Heart left ventricle (tissue), 16 donors: ENCODE results near the gene TBX4. TPM values are rescaled to one million over a fixed set of nuclear protein-coding genes. Genes with fewer than 3 reads are reported as not detected.
A peak's percentile ranks its signal among the peaks of the same experiment; 100 is the strongest.

Source experiments
- ATAC-seq, 4 donors: fragments of 200-7000 bp; cut with Tn5 transposase; one replicate each; pipeline ENCODE4 v1.9.1; 2020 to 2022; ENCODE audit warnings: moderate library complexity in 4 of 4, mild to moderate bottlenecking in 3 of 4, moderate number of reproducible peaks in 1 of 4
- DNase-seq, 5 donors: peaks; one replicate each; pipeline ENCODE4 v3.0.0-alpha.2; 2020
- H3K27ac ChIP-seq, 12 donors: fragments of 200-600 bp; sonication (generic) in 4 of 12; one replicate each; pipeline versions ENCODE4 v1.5.0 to v1.8.0; 2016 to 2022; ENCODE audit warnings: mild to moderate bottlenecking in 2 of 12
- H3K27me3 ChIP-seq, 9 donors: fragments of 200-600 bp; sonication (generic) in 2 of 9; one replicate each; pipeline versions ENCODE4 v1.5.1 to v1.8.0; 2016 to 2022; ENCODE audit warnings: mild to moderate bottlenecking in 3 of 9
- H3K36me3 ChIP-seq, 9 donors: fragments of 200-600 bp; sonication (generic) in 2 of 9; one replicate each; pipeline versions ENCODE4 v1.5.0 to v1.8.0; 2018 to 2022; ENCODE audit warnings: mild to moderate bottlenecking in 2 of 9
- H3K4me1 ChIP-seq, 12 donors: fragments of 200-600 bp; sonication (generic) in 4 of 12; one replicate each; pipeline versions ENCODE4 v1.5.0 to v1.8.0; 2016 to 2022; ENCODE audit warnings: mild to moderate bottlenecking in 3 of 12
- H3K4me3 ChIP-seq, 12 donors: fragments of 200-600 bp; sonication (generic) in 4 of 12; one replicate each; pipeline versions ENCODE4 v1.5.0 to v1.8.0; 2017 to 2022; ENCODE audit warnings: mild to moderate bottlenecking in 9 of 12, moderate library complexity in 4 of 12
- H3K9me3 ChIP-seq, 12 donors: fragments of 200-600 bp; sonication (generic) in 4 of 12; one replicate each; pipeline versions ENCODE4 v1.5.0 to v1.8.0; 2016 to 2022; ENCODE audit warnings: mild to moderate bottlenecking in 1 of 12
- POLR2A ChIP-seq, 2 donors: fragments of 450-650 bp; IDR thresholded peaks; one replicate each; pipeline ENCODE4 v1.6.1; 2017; ENCODE audit warnings: antibody characterized with exemption in 2 of 2, mild to moderate bottlenecking in 2 of 2, moderate library complexity in 2 of 2
- WGBS, 4 donors: extraction: QIAGEN DNeasy Blood & Tissue Kit in 2 of 4; methylation state at CpG; one replicate each; pipeline versions ENCODE4 v1.1.5 to v1.1.7; 2013 to 2018; 5-methylcytosine and 5-hydroxymethylcytosine counted together
- intact Hi-C, 10 donors: fragments of 100-400 bp; cut with DNase I; formaldehyde crosslinking; loops; one replicate each; pipeline versions ENCODE4 v1.11.1 to v1.14.2; 2022
- long read RNA-seq, 3 donors: library from polyadenylated mRNA; unstranded; transcript quantifications; one replicate each; pipeline ENCODE4 v2.0.0, GENCODE V29; 2020 to 2021
- polyA plus RNA-seq, 2 donors: library from polyadenylated mRNA; stranded (reverse); fragments of 200-250 nt; gene quantifications; one replicate each; pipeline ENCODE4 v1.2.3, GENCODE V29; 2013
- total RNA-seq, 9 donors: library from RNA; depleted of rRNA in 2 of 9; stranded (reverse); fragments of >200 nt in 2 of 9; fragmentation: NEBNext Ultra II Directional in 3 of 9; extraction: Animal tissue kit (Norgen Biotek cat#: 25700) in 3 of 9; gene quantifications; one replicate each; pipeline versions ENCODE4 v1.1.0 to v1.2.4, GENCODE V29; 2016 to 2023
- TF ChIP-seq, protein P1 (sequence below), 12 donors: fragments of 200-600 bp; sonication (generic) in 4 of 12; IDR thresholded peaks; one replicate each; pipeline versions ENCODE4 v1.5.0 to v1.8.0; 2018 to 2022; ENCODE audit warnings: antibody characterized with exemption in 12 of 12, mild to moderate bottlenecking in 5 of 12
- donor health status: ischemic (EF 13 %, LVEDD 7.1; RV severe dilation, severe dysfunction).
- donor health status: healthy with polysubstance abuse.
- donor health status: DM: no; HTN: yes; CAD: no.
- donor health status: DM: no; HTN: no; CAD: no.
- donor health status: ischemic (EF 25% LVEDD 6.9; RV normal size, moderate dysfunction).
- donor health status: ischemic (EF 25% LVEDD 5.7; RV mildly dilated, moderate dysfunction).
- donor health status: healthy.
- donor health status: DM: yes; HTN: yes; CAD: no.
- donor health status: ischemic (EF 35%, LVEDD 5.7; RV mildly dilated, moderate dysfunction).
- donor health status: nonischemic (EF 11% LVEDD 7.7; RV severe dilation, severe dysfunction).
- donor health status: DM: yes; HTN: yes; CAD: no.
- donor health status: PGD.
- donor health status: ischemic (EF 29% LVEDD 5.4; RV normal size, mild dysfunction).
- donor health status: nonischemic (EF 23%, LVEDD 6.1; RV moderate dilation, normal function).

The TBX4 gene
- total RNA-seq, result under 1 TPM in 3 of 9 donors, not detected in 6; 0.09 to 0.29 (median 0.10) TPM
- polyA plus RNA-seq, result under 1 TPM in 1 of 2 donors, not detected in 1; 0.07 TPM
- long read RNA-seq, donor 1, result 0 reads
- long read RNA-seq, donor 2, result 0 reads
- long read RNA-seq, donor 3, result 0 reads

DNA sequence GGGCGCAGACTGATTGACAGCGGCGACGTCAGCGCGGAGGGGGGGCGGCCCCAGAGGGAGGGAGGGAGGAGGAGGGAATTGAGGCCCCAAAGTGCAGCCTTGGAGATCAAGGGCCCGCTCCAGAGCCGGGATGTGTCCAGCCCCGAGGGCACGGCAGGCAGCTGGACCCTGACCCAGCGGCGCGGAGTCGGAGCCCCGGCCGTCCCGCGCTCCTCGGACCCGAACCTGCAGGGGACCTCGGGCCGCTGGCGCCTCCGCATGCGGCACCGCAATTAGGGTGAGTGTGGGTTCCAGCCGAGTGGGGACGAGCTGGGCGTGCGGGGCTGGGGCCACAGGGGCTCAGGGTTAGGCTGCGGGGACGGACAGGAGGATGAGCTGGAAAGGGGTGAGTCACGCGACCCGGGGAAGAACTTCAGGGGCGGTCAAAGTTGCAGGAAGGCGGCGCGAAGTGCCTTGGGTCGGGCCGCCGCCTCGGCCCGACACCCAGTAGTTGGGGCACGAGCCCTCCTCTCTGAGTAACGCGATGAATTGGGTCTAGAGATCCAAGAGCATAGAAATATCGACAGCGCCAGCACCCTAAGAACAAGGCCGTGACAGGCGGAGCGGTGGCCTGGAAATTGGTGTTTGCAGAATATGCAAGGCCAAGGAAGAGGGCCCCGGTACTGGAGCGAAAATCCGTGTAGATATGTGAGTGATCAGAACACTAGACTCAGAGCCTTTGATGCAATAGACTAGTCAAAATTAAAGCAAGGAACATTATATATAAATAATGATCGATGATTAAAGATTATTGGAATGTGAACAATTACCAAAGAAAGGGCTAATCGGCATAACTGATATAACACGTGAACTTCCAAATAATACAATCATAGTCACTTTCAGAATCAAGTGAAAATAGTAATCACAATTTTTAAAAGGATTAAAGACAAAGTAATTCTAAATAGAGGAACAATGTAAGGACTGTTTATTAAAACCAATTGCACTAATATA is at the start of gene TBX4:
Gene TBX4, plus strand, starts transcription at position 122 of the 990 bp plus-strand sequence. CDS start 4,069 bp downstream, outside the sequence.
- intact Hi-C loops, result no loop called here
- Histone ChIP-seq H3K4me3 (peak within 1 kb of the TSS; percentile 3 to 44 (median 32)), H3K9me3 (no peaks in the 10 kb centered on the region), H3K36me3 (no peaks in the 10 kb centered on the region), H3K27ac (no peak within 1 kb of the TSS), H3K27me3 (peaks cover 54 to 98% (median 74%) of the 10 kb centered on the region in 9 donors), H3K4me1 (peaks cover 0 to 41% (median 17%) of the 10 kb centered on the region in 12 donors)
- DNase-seq, result no peak
- WGBS, 4 donors, result 7 to 19% (median 11%) methylated on average over 44 to 59 of the region's 59 CpGs
- peak in 1 of 4 donors; percentile 26 for ATAC-seq
- TF ChIP-seq POLR2A (IDR thresholded peaks at IDR 0.05), result no peak
- TF ChIP-seq, protein P1, sequence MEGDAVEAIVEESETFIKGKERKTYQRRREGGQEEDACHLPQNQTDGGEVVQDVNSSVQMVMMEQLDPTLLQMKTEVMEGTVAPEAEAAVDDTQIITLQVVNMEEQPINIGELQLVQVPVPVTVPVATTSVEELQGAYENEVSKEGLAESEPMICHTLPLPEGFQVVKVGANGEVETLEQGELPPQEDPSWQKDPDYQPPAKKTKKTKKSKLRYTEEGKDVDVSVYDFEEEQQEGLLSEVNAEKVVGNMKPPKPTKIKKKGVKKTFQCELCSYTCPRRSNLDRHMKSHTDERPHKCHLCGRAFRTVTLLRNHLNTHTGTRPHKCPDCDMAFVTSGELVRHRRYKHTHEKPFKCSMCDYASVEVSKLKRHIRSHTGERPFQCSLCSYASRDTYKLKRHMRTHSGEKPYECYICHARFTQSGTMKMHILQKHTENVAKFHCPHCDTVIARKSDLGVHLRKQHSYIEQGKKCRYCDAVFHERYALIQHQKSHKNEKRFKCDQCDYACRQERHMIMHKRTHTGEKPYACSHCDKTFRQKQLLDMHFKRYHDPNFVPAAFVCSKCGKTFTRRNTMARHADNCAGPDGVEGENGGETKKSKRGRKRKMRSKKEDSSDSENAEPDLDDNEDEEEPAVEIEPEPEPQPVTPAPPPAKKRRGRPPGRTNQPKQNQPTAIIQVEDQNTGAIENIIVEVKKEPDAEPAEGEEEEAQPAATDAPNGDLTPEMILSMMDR (IDR thresholded peaks at IDR 0.05), result no peak

DNA sequence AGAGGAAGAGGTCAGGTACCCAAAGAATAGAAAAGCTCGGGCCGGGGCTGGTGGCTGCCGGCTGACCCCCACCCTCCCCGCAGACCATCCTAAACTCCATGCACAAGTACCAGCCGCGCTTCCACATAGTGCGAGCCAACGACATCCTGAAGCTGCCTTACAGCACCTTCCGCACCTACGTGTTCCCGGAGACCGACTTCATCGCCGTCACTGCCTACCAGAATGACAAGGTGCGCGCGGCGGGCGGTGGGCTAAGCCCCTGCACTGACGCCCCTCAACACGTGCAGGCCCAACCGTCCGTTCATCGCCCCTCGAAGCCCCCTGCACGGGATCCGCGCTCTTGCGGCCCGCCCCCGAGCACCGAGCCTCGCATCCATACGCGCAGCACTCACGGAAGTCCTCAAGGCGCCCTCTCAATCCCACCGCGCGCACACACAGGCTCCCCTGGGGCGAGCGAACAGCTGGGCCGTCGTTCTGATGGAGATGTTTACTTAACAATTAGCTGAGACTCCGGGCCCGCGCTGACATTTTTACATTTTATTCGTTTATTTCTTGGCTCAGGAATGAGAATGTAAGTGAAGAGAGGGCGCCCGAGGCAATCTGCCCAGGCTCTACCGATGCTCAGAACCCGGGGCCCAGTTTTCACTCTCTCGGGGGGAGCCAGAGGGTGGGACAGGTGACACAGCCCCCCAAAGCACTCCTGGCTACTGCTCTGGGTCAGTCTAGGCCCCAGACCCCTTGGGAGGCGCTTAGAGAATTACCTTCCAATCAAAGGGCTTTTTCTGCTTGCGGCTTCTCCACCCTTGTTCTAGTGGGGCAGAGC is 49.0 kb upstream of the TBX4 start:
- Histone ChIP-seq H3K27ac (peak overlapping the region; percentile 17 to 88 (median 76)), H3K27me3 (peaks cover 36 to 91% (median 73%) of the 10 kb centered on the region in 9 donors), H3K36me3 (peaks cover 0 to 32% (median 0%) of the 10 kb centered on the region in 9 donors), H3K4me1 (peaks cover 0 to 62% (median 22%) of the 10 kb centered on the region in 12 donors), H3K4me3 (peak overlapping the region; percentile 32 to 84 (median 62)), H3K9me3 (no peaks in the 10 kb centered on the region)
- ATAC-seq (no peak), DNase-seq (peak in 2 of 5 donors; percentile 47 to 69)
- 15 to 35% (median 21%) methylated on average over 34 to 55 of the region's 55 CpGs for WGBS, 4 donors
- intact Hi-C loops, result loop anchor here in 4 of 10 donors (5.0 to 10.0 kb wide), 3 partner anchors 268 to 678 kb away; no protein-coding TSS in a partner anchor
- TF ChIP-seq POLR2A (IDR thresholded peaks at IDR 0.05), result no peak
- TF ChIP-seq, protein P1 (IDR thresholded peaks at IDR 0.05), result no peak

DNA sequence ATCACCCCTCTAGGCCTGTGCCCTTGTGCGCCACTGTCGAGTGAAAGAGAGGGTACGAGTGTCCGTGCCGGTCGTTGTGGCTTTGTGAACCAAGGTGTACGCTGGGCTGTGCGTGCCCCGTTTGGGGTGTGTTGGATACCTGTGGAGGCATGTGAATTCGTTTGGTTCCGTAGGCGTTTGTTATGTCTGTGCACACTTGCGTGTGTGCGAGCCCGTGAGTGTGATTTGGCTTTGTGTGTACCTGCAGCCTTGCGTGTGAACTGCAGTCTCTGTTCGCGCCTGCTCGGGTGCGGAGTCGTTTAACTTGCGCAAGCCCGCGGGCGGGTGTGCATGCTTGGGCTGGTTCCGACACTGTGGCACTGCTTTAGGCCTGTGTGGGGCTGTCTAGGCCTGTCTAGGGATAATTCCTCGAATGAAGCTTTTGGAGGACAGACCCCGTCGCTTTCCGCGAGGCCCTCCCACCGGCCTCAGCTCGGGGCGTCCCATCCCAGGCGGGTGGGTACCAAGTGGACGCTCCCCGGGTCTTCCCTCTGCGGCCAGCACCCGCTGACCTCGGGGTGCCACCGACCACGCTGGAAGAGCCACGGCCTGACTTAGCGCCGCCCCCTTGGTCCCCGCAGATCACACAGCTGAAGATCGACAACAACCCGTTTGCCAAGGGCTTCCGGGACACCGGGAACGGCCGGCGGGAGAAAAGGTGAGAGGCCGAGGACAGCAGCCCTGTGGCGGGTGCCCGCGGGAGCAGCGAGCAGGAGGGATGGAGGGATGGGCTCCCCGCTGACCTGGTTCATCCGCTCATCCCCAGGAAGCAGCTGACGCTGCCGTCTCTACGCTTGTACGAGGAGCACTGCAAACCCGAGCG is 48.2 kb upstream of the TBX4 start:
- TF ChIP-seq POLR2A (IDR thresholded peaks at IDR 0.05), result no peak
- TF ChIP-seq, protein P1 (IDR thresholded peaks at IDR 0.05), result no peak
- ATAC-seq, result no peak
- peak overlapping the region in 11 of 12 donors; percentile 50 to 88 (median 78) for H3K27ac ChIP-seq
- no peaks in the 10 kb centered on the region for H3K9me3 ChIP-seq
- DNase-seq, result peak in 2 of 5 donors; percentile 35 to 64
- 23 to 36% (median 26%) methylated on average over 45 to 66 of the region's 66 CpGs for WGBS, 4 donors
- intact Hi-C loops, result loop anchor here in 4 of 10 donors (5.0 to 10.0 kb wide), 3 partner anchors 269 to 679 kb away; no protein-coding TSS in a partner anchor
- peak overlapping the region; percentile 22 to 84 (median 60) for H3K4me3 ChIP-seq
- peaks cover 0 to 60% (median 19%) of the 10 kb centered on the region in 12 donors for H3K4me1 ChIP-seq
- peaks cover 35 to 92% (median 69%) of the 10 kb centered on the region in 9 donors for H3K27me3 ChIP-seq
- peaks cover 0 to 36% (median 0%) of the 10 kb centered on the region in 9 donors for H3K36me3 ChIP-seq
